Superior temporal gyrus (tissue), 1 donor: ENCODE data around the gene PRIMA1.

Experiments
- DNase-seq: peaks from one replicate; pipeline ENCODE4 v3.0.0-alpha.2; 2016; ENCODE audit errors: extremely low spot score

Gene PRIMA1

GRCh38 chr14:93732524-93732923, 55.8 kb downstream of the PRIMA1 start:
- DNase-seq, result no peak

DNA sequence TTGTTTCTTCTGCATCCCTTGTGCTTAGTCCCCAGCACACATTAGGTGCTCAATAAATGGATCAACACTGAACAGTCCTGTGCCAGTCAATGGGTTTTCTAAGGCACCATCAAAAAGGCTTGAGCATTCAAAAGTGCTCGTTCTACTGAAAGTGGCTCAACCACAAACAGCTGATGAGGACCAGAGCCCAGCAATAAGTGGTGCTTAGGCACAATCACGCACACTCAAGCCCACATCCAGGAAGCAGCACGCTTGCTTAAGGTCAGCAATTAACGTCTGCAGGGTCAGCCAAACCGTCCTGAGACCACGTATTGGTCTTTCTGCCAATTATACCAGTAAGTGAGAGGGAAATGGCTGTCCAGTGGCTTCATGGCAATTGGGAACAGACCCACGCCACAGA, 56.5 kb downstream of the PRIMA1 start:
- DNase-seq, result no peak

DNA sequence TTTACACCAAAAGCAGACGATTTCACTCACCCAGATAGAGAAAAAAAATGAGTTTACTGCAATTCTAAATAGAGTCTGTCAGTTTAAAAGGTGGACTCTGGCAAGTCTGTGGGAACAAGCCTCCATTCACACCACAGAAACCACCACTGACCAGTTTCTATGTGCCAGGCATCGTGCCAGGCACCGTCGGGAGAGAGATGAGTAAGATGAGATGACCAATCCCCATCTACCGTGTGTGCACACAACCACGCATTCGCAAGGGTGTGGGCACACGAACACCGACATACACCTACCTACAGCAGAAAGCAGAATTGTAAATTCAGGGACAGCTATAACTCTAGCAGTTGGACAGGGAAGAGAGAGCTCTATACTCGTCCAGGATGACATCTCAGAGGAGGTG, 58.3 kb downstream of the PRIMA1 start:
- peak; percentile 84 for DNase-seq

DNA sequence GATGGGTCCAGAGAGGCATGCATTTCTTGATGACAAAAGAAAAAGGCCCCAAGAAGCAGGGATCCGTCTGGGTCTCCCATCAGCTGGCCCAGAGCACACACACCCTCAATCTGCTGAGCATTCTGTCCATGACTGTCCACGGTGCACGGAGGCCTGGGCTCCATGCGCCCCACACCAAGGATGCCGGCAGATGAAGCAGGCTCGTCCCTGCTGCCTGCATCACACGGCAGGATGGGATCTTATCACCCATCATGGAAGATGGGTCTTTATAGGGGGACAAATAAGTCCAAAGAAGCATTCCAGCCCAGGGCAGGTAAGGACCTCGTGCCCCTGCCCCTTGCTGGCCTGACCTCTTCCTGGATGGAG, 59.7 kb downstream of the PRIMA1 start:
- DNase-seq, result no peak

DNA sequence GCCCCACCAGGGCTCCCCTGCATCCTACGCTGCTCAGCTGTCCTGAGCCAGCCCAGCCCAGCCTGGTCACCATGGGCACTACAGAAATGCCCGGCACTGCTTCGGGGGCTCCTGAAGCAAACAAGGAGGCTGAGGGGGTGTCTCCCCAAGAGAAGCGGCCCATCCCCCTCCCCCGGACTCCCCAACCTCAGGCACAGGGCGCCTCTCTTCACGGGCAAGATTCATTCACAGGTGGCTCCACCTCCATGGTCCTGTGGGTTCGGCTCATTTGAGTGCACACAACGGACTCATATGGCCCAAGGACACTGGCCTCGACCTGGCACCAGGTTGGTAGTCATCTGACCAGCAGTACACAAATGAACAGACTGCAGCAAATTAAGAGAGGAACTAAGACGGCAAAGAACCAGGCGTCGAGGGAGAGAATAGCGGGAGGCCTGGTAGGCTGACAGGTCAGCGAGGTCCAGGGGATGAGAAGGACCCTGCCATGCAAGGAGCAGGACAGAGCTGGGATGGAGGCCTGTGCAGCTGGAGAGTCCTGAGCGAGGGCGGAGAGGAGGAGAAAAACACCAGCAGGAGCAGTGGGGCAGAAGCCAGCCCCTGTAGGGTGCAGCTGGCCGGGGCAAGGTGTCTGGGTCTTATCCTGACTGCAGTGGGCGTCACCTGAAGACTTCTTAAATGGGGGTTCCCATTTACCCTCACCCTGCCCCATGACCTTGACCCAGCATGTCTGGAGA, 60.2 kb downstream of the PRIMA1 start:
- DNase-seq, result no peak

DNA sequence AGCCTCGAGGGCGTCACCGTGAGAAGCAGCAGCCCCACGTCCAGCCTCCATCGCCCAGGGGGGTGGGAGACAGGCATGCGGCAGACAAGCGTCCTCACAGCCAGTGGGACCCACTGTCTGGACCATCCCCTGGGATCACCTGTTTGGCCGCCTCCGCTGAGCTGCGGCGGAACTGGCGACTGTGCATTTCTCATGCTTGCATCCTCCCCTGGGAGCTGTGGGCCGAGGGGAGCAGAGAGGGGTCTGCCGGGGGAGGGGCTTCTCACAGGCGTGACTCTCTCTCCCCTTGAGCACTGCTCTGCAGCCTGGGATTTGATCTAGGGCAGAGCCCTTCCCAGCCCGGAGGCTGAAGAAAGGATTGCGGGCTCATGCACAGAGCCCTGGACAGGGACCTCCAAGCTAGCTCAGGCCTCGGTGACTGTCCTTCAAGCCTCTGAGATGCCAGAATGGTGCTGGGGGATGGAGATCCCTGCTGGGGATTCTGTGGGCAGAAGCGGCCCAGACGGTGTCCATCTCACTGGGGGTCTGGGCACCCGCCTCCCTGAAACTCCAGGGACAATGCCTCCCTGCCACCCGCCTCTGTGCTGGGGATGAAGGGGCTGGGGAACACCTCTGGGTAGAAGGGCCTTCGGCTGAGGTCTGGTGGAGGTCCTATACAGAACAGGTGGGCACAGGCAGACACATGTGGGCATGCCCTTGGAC, 61.1 kb downstream of the PRIMA1 start:
- DNase-seq, result no peak

GRCh38 chr14:93725993-93726392, 62.3 kb downstream of the PRIMA1 start:
- no peak for DNase-seq

DNA sequence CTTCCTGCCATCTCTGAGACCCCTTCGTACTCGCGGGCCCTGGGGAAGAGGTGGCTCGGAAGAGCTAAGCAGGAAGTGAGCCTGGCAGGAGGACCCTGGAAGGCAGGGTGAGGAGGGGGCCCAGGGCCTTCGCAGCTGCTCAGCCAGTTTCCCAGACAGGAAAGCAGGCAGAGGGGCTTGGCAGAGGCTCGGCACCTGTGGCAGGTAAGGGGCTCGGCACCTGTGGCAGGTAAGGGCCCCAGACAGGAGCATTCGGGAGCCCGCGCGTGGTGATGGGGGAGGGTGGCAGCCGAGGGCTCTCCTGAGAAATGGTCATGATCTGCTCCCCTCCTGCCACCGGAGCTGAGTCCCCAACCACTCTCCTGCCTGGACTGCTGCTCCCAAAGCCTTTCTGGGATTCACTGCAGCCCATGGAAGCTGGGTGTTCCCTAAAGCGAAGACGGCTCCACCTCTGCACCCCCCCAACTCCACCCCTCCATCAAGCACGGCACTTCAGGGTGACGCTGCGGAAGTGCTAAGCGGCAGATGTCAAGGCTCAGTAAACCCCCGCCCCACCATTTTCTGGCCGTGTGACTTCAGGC, 63.2 kb downstream of the PRIMA1 start:
- DNase-seq, result no peak

DNA sequence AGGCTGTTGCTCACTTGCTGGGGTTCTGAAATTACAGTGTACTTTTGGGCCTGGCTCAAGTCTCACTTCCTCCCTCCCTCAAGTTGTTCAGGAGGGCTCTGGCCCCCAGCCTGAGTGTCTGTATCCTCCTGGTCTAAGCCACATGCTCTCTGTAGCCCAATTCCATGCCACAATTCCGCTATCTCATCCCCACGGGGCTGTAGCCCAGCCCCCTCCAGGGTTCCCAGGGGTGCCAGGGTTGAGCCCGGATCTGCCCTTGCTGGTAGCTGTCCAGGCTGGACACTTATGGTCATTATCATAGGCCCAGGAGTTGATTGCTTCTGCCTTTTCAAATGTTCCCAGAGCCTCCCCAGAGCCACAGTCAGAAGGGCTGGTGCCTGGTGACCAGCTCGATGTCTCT, 65.3 kb downstream of the PRIMA1 start:
- DNase-seq, result no peak

- no peak for DNase-seq
These were observed 67.3 kb downstream of the PRIMA1 start for GRCh38 chr14:93720981-93721483.

GRCh38 chr14:93720076-93720815, 68.0 kb downstream of the PRIMA1 start:
- DNase-seq, result no peak

DNA sequence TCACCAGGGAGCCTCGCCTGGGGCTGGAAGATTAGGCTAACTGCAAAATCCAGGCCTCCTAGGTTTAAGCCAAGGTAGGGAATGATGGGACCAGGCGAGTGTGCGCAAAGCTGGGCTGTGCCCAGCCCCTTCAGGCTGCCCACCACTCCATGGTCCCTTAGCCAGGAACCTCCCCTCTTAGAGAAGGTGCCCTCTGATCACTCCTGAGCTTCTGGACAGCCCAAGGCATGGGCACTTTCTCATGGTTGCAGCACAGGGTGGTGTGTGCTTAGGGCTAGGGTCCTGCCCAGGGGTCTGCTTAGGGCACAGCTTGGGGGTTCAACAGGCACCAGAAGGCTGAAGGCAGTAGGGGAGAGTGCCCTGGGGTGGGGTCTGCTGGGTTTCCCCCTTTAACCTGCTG, 69.0 kb downstream of the PRIMA1 start:
- DNase-seq, result no peak

DNA sequence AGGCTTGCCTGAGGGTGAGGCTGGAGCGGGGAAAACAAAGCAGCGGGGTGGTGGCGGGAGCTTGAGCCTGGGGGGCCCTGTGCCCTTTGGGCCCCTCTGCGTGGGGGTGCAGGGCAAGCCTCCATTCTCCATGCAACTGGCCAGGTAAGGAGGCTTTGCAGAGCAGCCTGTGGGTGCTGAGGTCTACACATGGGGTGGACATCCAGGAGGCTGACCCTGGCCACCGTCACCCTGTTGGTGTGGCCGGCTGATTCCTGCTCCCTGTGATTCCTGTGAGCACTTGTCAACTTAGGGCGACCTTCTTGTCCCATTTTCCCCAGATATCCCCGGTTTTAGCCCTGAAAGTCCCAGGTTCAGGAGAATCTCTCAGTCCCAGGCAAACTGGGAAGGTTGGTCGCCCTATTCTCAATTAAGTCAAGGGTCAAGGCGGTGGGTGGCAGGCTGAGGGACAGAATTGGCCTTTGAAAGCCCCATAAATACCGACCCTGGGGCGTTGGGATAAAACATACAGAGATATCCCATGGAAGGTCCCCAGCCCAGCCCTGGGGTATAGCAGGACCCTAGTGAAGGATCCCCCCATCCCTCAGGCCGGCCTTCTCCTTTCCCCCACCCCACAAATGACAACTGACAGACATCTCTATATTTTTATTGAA, 70.5 kb downstream of the PRIMA1 start:
- DNase-seq, result no peak

DNA sequence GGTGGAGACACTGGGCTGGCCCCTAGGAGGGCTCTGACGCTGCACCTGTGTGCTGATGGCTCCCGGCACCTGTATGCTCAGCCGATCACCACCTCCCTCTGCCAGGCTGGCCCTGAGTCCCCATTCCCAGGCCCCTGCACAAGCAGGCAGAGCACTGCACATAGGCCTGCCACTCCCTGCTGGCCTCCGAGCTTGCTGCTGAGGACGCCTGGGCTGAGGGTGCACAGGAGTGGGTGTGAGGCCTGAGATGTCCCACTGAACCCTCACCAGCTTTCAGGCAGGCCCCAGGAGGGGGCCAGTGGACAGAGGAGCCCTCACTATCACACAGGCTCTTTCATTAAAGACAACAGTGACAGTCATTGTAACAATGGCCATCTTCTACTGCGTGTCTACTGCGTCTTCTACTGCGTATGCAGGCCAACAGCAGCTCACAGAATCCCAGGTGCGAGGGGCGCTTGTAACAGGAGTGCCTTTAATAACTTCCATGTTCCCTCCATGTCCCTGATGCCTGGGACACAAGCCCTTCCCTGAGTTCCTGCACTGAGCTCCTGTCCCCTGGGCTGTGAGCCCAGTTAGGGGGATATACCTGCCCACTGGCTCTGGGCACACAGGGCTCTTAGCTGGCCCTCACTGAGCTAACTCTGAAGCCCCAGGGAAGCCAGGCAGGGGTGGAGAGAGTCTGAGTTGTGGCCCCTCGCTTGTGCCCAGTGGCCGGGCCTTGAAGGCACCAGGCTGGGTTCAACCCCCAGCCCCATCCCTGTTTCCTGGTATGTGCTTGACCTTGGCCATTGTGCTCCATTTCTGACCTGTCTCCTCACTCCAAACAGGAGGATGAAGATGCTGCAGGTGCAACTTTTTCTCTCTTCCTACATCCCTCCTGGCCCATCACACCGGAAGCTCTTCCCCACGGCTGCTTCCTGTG, 71.3 kb downstream of the PRIMA1 start:
- DNase-seq, result no peak

DNA sequence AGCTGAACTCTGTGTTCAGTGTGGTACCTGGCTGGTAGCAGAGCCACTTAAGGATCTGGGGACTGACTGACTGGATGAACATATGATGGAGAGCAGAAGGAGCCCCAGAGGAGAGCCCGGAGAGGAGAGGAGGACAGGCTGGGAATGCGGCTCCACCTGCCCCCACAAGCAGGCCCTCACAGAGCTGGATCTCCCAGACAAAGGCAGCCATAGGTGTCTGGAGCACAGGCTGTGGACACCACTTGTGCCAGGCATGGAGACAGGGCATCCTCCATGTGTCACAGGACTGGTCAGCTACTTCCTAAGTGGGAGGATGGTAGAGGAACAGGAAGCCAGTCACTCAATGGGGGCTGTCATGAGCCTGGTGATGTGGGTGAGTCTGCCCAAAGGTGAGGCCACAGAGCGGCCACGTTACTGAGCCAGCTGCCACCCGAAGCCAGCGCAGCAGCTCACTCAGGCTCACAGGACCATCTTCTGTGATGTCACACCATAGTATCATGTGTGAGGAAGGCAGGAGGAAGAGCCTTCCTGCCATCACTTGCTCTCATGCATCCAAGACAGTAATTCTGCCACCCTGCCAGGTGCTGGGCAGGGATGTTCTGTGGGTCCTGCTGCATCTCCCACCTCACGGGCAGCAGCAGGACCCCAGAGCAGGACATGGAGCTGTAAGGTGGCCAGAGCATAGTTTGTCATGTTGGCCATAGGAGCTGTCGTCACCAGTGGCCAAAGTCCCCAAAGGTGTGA, 72.1 kb downstream of the PRIMA1 start:
- DNase-seq, result no peak

DNA sequence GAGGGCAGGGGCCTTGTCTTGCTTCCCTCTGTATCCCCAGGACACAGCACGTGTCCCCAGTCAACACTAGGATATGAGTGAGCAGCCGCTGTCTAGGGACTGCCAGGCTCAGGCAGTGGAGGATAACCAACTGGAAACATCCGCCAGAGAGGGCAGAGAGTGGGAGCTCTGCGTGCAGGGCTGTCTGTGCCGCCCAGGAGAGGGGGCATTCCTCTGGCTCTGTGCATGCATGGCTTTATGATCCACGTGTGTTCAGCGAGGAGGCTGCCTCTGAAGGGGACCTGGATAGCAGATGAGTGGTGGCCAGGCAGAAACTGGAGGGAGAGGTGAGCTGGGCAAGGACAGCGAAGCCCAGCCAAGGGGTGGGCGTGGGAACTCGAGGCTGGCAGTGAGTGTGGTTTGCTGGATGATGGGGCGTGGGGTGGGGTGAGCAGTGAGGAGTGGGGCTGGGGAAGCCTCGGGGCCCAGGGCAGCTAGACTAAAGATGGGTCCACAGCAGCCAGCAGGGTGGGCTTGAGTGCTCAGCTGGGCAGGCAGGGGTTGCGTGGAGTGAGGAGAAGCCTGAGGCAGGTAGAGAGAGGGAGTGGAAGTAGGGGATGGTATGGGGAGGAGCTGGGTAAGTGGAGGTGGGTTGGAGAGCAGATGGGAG, 72.9 kb downstream of the PRIMA1 start:
- no peak for DNase-seq

DNA sequence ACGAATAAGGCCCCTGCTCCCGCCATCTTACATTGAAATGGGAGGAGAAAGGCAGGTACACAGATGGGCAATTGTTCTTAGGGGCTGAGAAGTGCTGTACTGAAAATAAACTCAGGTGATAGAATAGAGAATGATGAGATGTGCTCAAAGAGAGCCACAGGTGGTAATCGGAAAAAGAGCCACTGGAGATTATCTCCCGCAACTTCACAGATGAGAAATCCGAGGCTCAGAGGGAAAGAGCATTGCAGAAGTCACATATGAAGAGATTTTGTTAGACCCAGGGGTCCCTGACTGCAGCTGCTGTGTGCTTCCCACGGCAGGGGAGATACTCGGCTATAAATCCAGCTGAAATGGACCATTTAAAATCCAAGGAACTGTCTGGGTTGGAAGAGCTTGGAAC, 73.7 kb downstream of the PRIMA1 start:
- DNase-seq, result no peak

DNA sequence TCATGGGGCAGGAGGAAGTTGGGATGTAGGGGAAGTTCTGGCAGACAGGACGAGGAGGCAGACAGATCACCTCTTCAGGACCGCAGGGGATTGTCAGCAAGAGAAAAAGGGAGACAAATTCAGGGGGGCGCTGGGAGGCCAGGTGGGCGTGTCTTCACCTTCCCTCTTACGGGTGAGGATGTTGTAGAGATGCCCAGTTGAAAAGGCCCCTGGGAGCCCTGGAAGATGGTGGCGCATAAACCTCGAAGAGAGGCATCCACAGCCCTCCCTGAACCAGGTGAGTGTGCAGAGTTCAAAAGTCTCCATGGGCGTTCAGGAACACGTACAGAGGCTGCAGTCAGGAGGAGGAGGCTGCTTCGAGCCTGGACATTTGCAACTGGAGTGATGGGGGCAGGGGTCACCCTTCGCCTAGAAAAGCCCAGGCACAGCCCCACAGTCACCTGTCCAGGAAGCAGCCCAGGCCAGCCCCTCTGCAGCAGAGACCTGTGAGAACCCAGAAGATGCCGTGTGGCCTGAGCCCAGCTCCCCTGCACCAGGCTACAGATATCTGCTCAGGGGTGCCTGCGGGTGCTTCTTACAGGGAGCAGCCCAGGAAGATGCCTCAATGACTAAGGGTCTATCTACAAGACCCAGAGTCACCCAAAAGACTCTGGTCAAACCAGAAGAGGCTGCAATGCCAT, 74.4 kb downstream of the PRIMA1 start:
- DNase-seq, result no peak
